MM.1S (cell line): ENCODE measurements around the gene PTPN13.

Source experiments
- CTCF ChIP-seq: fragments of 300-600 bp; sonication (generic); IDR thresholded peaks from 2 replicates; pipeline ENCODE4 v1.5.1; 2016; ENCODE audit warnings: antibody characterized with exemption, low read length, mixed read lengths
- EZH2phosphoT487 ChIP-seq: fragments of 300-600 bp; sonication (generic); IDR thresholded peaks from 2 replicates; pipeline ENCODE4 v1.6.1; 2018; ENCODE audit warnings: antibody characterized with exemption, low read length

- TF ChIP-seq EZH2phosphoT487 = no peak
- TF ChIP-seq CTCF = no peak
Measured at GRCh38 chr4:86627462-86628135, 33.5 kb downstream of the PTPN13 start.
